GM12892 (cell line): ENCODE measurements around the gene TMEM259.

Source experiments
- DNase-seq: peaks from one replicate; pipeline ENCODE4 v3.0.0; 2011; ENCODE audit not compliant: insufficient read length
- FAIRE-seq: peaks from 2 replicates; lab custom pipeline; 2011; peaks lifted over from hg19 to GRCh38; lab: Jason Lieb, UNC
- POLR2A ChIP-seq: IDR thresholded peaks from 2 replicates; pipeline ENCODE4 v1.6.1; 2011; ENCODE audit warnings: low read depth, low read length, control low read depth
- POLR2AphosphoS5 ChIP-seq: IDR thresholded peaks from 2 replicates; pipeline ENCODE4 v1.6.1; 2011; ENCODE audit warnings: low read depth, low read length, control low read depth
- TAF1 ChIP-seq: IDR thresholded peaks from 2 replicates; pipeline ENCODE4 v1.6.1; 2011; ENCODE audit warnings: low read depth, mild to moderate bottlenecking, control low read depth, low read length, borderline replicate concordance

Gene TMEM259

GRCh38 chr19:1063909-1064660 is 43.2 kb upstream of the TMEM259 start:
- FAIRE-seq (no peak), DNase-seq (no peak)
- TF ChIP-seq POLR2A = no peak
- TF ChIP-seq POLR2AphosphoS5 = no peak
- TF ChIP-seq TAF1 = no peak

DNA sequence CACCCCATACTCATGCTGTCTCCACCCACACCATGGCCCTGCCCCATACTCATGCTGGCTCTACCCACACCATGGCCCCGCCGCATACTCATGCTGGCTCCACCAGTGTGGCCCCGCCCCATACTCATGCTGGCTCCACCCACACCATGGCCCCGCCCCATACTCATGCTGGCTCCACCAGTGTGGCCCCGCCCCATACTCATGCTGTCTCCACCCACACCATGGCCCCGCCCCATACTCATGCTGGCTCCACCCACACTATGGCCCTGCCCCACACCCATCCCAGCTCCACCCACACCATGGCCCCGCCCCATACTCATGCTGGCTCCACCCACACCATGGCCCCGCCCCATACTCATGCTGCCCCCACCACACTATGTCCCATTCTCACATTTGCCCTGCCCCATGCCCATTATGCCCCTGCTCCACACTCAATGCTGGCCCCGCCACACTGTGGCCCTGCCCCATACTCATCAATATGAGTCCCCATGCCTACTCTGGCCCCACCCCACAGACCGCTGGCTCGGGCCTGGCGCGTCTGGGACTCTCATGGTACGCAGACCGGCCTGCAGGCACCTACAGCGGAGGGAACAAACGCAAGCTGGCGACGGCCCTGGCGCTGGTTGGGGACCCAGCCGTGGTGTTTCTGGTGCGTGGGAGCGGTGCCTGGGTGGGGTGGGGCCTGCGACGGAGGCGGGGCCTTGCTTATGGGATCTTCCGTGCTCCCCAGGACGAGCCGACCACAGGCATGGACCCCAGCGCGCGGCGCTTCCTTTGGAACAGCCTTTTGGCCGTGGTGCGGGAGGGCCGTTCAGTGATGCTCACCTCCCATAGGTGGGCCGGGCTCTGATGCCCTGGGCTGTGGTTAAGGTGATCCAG is 42.3 kb upstream of the TMEM259 start:
- DNase-seq (no peak), FAIRE-seq (peak; percentile 95)
- TF ChIP-seq POLR2AphosphoS5 (no peak), POLR2A (no peak), TAF1 (no peak)

GRCh38 chr19:1062387-1063029 is 41.6 kb upstream of the TMEM259 start:
- FAIRE-seq = no peak
- DNase-seq = no peak
- TF ChIP-seq POLR2A = no peak
- no peak for TF ChIP-seq TAF1
- TF ChIP-seq POLR2AphosphoS5 = no peak

GRCh38 chr19:1061987-1062386 is 41.1 kb upstream of the TMEM259 start:
- DNase-seq (no peak), FAIRE-seq (no peak)
- no peak for TF ChIP-seq POLR2A
- no peak for TF ChIP-seq TAF1
- no peak for TF ChIP-seq POLR2AphosphoS5

GRCh38 chr19:1060689-1061088 is 39.8 kb upstream of the TMEM259 start:
- FAIRE-seq = no peak
- no peak for TF ChIP-seq POLR2A
- TF ChIP-seq TAF1 = no peak
- TF ChIP-seq POLR2AphosphoS5 = no peak
- DNase-seq = no peak

GRCh38 chr19:1058112-1058511 is 37.2 kb upstream of the TMEM259 start:
- no peak for DNase-seq
- FAIRE-seq = no peak
- TF ChIP-seq POLR2A = no peak
- TF ChIP-seq POLR2AphosphoS5 = no peak
- no peak for TF ChIP-seq TAF1

GRCh38 chr19:1057176-1057855 is 36.4 kb upstream of the TMEM259 start:
- FAIRE-seq (peak; percentile 56), DNase-seq (no peak)
- TF ChIP-seq TAF1 (no peak), POLR2AphosphoS5 (no peak), POLR2A (no peak)

DNA sequence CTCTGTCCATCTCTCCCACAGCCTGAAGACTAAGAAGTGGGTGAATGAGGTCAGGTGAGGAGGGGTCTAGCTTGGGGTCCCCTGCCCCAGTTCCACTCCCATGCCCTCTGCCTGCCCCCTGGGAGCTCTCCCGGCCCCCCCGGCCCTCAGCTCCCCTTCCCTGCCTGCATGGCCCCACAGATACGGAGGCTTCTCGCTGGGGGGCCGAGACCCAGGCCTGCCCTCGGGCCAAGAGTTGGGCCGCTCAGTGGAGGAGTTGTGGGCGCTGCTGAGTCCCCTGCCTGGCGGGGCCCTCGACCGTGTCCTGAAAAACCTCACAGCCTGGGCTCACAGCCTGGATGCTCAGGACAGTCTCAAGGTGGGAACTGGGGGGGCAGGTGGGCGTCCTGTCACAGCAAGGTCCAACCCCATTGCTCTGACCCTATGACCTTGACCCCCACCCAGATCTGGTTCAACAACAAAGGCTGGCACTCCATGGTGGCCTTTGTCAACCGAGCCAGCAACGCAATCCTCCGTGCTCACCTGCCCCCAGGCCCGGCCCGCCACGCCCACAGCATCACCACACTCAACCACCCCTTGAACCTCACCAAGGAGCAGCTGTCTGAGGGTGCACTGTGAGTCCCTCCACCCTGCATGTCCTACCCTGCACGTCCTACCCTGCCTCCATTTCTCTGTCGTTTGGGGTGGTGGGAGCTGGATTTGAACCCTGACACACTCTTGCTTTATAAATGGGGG is 35.1 kb upstream of the TMEM259 start:
- DNase-seq (no peak), FAIRE-seq (no peak)
- TF ChIP-seq TAF1 = no peak
- no peak for TF ChIP-seq POLR2A
- no peak for TF ChIP-seq POLR2AphosphoS5

- TF ChIP-seq TAF1 = no peak
- TF ChIP-seq POLR2AphosphoS5 = no peak
- no peak for TF ChIP-seq POLR2A
- no peak for DNase-seq
- no peak for FAIRE-seq
These were observed 34.1 kb upstream of the TMEM259 start for GRCh38 chr19:1055028-1055425.
